ENCODE measurements around the gene PPM1G.

PPM1G gene

GRCh38 chr2:27412419-27413152, 3.2 kb upstream of the PPM1G start:
- no peak for DNase-seq

- DNase-seq = no peak
These were observed 630 bp downstream of the PPM1G start for GRCh38 chr2:27408601-27409320.

DNA sequence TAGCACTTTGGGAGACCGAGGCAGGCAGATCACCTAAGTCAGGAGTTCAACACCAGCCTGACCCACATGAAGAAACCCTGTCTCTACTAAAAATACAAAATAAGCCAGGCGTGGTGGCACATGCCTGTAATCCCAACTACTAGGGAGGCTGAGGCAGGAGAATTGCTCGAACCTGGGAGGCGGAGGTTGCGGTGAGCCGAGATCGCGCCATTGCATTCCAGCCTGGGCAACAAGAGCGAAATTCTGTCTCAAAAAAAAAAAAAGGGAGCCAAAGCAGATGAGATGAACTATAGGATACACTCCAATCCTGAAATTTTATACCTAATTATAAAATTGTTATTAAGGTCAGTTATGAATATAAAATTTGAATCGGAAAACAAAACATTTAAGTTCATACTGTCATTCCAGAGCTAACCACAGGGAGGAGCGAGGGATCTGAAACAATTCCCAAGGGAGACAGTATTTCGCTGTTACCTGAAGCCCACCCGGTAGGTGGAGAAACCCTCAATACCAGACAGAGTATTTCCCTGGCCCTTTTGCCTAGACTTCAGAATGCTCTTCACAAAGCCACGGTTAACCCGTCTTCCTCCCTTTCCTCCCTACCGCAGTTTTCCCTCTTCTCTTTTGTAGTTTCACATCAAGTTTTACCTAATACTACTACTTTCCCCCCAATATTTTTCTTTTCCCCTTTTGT, 1.4 kb downstream of the PPM1G start:
- DNase-seq = peak; percentile 54

GRCh38 chr2:27400348-27401135, 8.8 kb downstream of the PPM1G start:
- no peak for DNase-seq

DNA sequence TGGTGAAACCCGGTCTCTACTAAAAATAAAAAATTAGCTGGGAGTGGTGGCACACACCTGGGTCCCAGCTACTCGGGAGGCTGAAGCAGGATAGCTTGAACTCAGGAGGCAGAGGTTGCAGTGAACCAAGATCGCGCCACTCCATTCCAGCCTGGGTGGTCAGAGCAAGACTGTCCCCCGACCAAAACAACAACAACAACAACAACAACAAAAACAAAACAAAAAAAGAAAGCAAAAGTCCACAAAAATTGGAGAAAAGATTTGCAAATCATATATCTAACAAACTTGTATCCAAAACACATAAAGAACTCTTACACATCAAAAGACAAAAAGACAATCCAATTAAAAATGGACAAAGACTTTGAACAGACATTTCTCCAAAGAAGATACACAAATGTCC, 10.4 kb downstream of the PPM1G start:
- no peak for DNase-seq

DNA sequence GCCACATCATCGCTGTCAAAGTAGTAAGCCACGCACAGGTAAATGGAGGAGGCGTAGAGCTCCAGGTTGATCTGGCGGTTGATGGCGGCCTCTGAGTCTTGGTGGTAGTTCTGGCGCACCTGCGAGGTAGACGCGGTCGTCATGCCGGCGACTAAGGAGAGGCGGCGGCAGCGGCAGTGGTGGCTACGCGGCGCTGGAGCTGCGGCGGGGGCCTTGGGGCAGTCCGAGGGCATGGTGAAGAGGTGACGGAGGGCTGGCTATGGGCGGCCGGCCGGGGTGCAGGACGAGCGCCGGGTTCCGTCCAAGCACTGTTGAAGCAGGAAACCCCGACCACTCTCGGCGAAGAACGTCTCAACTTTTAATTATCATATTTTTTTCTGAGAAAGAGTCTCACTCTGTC, 16.2 kb downstream of the PPM1G start:
- DNase-seq = no peak

DNA sequence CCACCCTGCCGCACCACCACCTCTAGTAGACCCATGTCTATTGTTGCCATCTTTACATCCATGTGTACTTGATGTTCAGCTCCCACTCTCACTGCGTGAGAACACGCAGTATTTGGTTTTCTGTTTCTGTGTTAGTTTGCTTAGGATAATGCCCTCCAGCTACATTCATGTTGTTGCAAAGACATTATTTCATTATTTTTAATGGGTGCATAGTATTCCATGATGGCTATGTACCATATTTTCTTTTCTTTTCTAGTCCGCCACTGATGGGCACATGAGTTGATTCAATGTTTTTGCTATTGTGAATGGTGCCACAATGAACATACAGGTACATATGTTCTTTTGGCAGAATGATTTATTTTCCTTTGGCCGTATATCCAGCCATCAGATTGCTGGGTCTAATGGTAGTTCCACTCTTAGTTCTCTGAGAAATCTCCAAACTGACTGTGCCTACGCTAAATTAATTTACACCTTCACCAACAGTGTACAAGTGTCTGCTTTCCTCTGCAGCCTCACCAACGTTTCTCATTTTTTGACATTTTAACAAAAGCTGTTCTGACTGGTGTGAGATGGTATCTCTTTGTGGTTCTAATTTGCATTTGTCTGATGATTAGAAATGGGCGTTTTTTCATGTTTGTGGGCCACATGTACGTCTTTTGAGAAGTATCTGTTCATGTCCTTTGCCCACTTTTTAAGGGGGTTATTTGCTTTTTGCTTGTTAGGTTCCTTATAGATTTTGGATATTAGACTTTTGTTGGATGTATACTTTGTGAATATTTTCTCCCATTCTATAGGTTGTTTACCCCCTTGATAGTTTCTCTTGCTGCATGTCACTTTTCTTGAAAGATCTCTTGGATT, 18.3 kb downstream of the PPM1G start:
- DNase-seq = no peak

- DNase-seq = no peak
These were observed 27.7 kb downstream of the PPM1G start for GRCh38 chr2:27381577-27382181.

GRCh38 chr2:27380626-27381545, 28.5 kb downstream of the PPM1G start, which contains the start of gene ZNF513:
ZNF513 (minus strand) TSS chr2:27380734; CDS start chr2:27380526, 208 bp downstream.
- DNase-seq = peak; percentile 94

GRCh38 chr2:27379836-27380625, 29.4 kb downstream of the PPM1G start:
- DNase-seq = peak; percentile 26

DNA sequence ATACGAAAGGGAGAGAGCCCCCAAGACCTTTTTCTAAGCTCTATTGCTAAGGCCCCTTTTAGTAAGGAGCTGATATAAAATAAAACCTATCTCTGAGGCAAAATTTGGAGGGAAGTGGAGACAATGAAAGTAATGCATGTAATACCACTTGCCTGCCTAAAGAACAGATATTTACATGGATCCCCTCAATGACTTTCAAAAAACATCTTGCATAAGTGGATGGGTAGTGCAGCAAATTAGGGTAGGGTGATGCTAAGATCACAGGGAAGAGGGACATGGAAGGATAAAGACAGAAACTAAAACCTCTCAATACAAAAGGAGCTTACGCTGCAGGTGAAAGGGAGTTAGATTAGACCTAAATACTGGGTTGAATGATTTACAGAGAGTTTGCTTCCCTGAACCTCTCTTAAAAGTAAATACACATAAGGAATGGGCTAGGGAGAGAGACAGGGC, 30.0 kb downstream of the PPM1G start:
- no peak for DNase-seq

- no peak for DNase-seq
These were observed 30.5 kb downstream of the PPM1G start for GRCh38 chr2:27378809-27379290.

GRCh38 chr2:27378096-27378808, 31.1 kb downstream of the PPM1G start:
- DNase-seq = no peak

DNA sequence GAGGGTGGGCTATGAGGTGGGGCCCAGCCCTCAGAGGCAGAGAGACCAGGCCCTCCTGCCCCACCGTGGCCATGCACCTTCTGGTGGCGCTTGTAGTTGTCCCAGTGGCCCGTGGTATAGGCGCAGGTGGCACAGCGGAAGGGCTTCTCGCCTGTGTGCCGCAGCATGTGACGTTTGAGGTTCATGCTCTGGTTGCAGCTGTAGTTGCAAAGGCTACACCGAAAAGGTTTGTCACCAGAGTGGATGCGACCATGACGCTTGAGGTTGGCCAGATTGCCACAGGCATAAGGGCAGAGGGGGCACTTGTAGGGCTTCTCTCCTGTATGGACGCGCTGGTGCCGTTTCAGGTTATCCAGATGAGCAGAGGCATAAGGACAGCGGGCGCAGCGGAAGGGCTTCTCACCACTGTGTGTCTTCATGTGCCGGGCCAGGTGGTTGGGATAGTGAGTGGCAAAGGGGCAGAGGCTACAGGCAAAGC, 31.7 kb downstream of the PPM1G start:
- no peak for DNase-seq

DNA sequence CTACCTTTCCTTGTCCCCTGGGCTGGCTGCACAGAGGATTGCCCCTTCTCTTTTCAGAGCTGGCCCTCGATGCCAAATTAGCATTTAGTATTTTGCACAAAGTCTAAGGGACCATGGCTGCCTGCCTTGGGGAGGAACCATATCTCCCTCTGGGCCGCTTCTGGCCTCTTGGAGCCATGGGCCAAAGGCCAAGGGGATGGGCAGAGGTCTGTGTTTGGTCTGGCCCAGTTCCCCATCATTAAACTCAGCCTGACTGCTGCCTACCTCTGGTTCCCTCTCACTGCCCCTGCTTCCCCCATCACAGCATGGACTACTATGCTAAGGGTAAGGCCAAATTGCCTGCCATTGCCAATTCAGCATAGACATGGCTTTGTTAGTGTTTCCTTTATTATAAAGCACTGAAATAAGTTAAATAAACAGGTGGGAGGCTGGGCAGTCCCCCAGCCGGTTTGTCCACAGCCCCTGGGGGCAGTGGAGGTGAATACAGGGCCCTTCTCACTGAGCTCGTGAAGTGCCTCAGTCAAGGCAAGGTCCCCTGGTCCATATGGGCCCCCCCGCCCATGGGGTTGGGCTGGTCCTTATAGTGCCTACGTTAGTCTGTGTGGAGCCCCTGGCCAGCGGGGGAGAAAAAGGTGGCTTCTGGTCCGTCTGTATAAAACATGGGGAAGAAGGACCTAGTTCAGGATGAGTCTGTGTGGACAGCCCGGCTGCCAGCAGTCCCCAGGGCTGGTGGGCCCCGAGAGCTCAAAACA, 32.3 kb downstream of the PPM1G start:
- no peak for DNase-seq

DNA sequence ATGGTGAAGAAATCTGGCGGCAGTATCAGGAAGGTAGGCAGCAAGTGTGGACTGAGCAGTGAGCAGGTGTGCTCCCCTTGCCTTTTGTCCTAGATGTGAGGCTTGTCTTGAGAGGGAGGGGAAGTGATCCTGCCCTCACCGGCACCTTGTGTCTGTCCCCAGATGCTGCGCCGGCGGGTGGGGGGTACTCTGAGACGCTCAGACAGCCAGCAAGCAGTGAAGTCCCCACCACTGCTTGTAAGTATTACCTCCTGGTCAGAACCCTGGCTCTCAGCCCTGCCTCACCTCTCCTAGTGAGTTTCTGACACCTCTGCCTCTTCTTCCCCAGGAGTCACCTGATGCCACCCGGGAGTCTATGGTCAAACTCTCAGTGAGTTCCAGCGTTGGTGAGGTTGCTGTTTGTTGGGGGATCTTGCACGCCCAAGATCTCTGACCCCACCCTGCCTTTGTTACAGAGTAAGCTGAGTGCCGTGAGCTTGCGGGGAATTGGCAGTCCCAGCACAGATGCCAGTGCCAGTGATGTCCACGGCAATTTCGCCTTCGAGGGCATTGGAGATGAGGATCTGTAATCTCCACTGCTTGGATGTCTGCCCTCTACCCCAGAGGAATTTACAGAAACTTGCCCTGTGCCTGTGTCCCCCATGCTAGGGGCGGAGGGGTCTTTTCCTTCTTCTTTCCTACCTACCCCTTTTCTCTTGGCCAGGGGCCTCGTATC, 33.1 kb downstream of the PPM1G start:
- no peak for DNase-seq

DNA sequence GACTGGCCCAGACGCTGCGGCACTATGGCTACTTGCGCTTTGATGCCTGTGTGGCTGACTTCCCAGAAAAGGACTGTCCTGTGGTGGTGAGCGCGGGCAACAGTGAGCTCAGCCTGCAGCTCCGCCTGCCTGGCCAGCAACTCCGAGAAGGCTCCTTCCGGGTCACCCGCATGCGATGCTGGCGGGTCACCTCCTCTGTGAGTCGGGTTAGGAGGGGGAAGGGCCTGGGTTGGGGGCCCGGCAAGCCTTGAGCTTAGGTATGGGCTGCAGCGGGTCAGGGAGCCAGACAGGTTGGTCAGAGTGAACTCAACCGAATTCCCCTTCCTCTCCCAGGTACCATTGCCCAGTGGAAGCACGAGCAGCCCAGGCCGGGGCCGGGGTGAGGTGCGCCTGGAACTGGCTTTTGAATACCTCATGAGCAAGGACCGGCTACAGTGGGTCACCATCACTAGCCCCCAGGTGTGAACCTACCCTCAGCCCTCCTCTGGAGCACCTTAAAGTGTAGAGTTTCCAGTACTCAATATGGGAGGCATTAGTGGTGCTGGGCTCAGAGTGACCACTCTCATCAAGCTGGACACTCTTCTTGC, 33.8 kb downstream of the PPM1G start:
- DNase-seq = no peak

Measured in fibroblast of skin of right quadriceps (primary cell).